AML-193 (cell line): ENCODE results near the gene ITGB5.
"Not testable (repeated sequence)": the region's sequence is repeated elsewhere in the genome, so short reads cannot be mapped to it uniquely, and the experiment has no call there.

ENCODE experiments used
- DNase-seq, 2 experiments: peaks; one replicate each; lab custom pipeline; 2025; lab: John Stamatoyannopoulos, UW

Gene ITGB5

GRCh38 chr3:124770336-124771082 is 116.7 kb downstream of the ITGB5 start:
- DNase-seq, result no peak

DNA sequence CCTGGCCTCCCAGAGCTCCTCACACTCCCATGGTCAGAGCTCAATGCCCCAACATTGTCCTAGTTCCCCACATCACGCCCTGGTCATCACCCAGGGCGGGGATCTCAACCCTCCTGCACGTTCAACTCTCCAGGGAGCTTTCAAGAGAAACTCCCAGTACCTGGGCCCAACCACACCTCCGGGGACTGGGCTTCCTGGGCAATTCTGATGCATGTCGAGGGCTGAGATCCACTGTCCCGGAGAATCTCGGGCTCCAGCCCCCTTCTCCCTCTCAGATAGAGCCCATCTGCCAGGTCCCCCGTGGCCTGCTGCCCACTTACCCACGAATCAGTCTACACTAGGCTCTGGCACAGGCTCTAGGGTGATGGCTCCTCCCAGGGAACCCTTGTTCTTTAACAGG is 117.7 kb downstream of the ITGB5 start:
- DNase-seq, result no peak

- DNase-seq, result peak in 1 of 2 experiments; percentile 17
These were observed 118.4 kb downstream of the ITGB5 start for GRCh38 chr3:124768812-124769211.

DNA sequence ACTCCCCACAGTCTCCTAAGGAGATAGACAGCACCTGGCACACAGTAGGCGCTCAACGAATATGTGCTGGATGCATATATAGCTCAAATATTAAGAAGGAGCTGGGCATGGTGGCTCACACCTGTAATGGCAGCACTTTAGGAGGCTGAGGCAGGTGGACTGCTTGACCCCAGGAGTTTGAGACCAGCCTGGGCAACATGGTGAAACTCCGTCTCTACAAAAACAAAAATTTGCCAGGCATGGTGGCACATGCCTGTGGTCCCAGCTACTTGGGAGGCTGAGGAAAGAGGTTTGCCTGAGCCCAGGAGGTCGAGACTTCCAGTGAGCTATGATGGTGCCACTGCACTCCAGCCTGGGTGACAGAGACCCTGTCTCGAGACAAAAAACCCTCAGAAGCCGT is 119.5 kb downstream of the ITGB5 start:
- no peak for DNase-seq

DNA sequence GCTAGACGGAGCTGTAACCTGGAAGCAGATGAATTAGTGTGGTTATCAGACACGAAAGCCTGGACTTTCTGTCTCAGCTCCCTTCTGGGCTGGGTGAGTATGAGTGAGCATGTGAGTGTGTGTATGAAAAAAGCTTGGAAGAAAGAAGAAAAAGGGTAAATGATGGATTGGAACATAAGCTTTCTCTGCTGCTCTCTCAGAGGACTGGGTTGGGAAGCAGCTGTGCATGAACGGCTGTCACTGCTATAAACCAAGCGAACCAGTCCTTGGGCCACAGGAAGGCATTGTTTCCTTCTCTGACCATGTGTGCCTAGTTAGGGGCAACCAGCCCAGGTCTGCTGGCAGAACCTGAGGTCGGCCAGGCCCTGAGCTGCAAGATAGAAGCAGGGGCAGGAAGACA is 119.9 kb downstream of the ITGB5 start:
- DNase-seq, result no peak

GRCh38 chr3:124766113-124767095 is 120.8 kb downstream of the ITGB5 start:
- no peak for DNase-seq

- DNase-seq, result no peak
These were observed 121.8 kb downstream of the ITGB5 start for GRCh38 chr3:124765197-124765840.

GRCh38 chr3:124764746-124765145 is 122.4 kb downstream of the ITGB5 start:
- no peak for DNase-seq

DNA sequence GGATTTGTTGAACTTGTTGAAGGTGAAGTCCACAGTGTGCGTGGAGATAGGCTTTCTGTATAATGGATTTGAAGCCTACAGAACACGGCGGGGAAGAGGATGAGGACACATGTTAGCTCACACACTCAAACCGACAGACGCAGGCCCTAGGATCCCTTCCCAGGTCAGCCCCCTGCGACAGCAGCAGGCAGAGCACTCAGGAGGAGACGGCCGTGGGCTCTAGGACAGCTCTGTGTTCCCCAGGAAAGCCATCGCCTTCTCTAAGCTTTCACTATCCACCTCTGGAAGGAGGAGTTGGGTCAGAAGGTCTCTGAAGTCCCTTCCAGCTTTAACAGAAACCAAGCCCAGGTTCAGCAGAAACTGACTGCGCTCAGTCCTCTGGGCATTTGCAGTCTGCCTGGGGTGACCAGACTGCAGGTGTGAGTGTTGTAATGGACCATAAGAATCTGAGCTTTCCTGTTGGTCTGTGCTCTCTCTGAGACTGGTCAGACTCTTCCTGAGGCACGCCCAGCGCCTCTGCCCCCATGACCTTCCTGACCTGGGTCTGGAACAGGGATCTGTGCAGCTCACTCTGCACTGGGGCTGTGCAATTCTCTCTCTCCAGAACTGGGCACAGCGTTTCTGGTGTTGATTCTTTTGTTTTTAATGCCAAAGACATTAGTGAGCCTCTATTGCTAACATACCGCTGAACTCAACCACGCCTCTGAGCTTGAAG is 123.4 kb downstream of the ITGB5 start:
- DNase-seq, result no peak

- DNase-seq, result no peak
These were observed 124.0 kb downstream of the ITGB5 start for GRCh38 chr3:124763206-124763605.

- no peak for DNase-seq
These were observed 124.5 kb downstream of the ITGB5 start for GRCh38 chr3:124762661-124763011.

GRCh38 chr3:124761935-124762660 is 125.1 kb downstream of the ITGB5 start:
- DNase-seq, result no peak

GRCh38 chr3:124761250-124761796 is 125.8 kb downstream of the ITGB5 start:
- DNase-seq, result peak; percentile 56 to 72

GRCh38 chr3:124760601-124761000 is 126.6 kb downstream of the ITGB5 start:
- DNase-seq, result no peak

- no peak for DNase-seq
These were observed 127.3 kb downstream of the ITGB5 start for GRCh38 chr3:124759666-124760401.

GRCh38 chr3:124758851-124759635 is 128.1 kb downstream of the ITGB5 start:
- no peak for DNase-seq

GRCh38 chr3:124757926-124758325 is 129.2 kb downstream of the ITGB5 start:
- not testable (repeated sequence) for DNase-seq

- no peak for DNase-seq
These were observed 135.1 kb downstream of the ITGB5 start for GRCh38 chr3:124752051-124752450.

DNA sequence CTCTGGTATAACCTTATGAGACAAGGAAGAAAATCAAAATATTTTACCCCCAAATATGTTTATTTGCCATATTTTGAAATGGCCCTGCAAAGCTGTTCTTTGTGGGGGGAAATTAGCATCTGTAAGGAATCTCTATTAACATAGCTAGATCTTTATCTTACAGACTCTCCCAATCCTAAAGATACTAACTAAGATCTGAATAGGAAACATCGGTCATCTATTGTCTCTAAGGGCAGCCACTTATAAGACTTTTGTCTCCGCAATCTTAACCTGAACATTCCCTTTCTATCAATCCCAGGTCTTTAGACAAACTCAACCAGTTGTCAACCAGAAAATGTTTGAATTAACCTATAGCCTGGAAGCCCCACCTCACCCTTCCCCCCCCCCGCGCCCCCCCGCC is 135.7 kb downstream of the ITGB5 start:
- DNase-seq, result no peak
